NCI-H2081 (cell line): Measurements from ENCODE around the gene MAMDC4.
A peak's percentile ranks its signal among the peaks of the same experiment; 100 is the strongest.
"Not testable (repeated sequence)": the region's sequence is repeated elsewhere in the genome, so short reads cannot be mapped to it uniquely, and the experiment has no call there.

Experiments
- DNase-seq, 2 experiments: peaks; one replicate each; lab custom pipeline; 2025; lab: John Stamatoyannopoulos, UW

The MAMDC4 gene

GRCh38 chr9:136839229-136840139 is 12.7 kb upstream of the MAMDC4 start:
- DNase-seq, result no peak

GRCh38 chr9:136840140-136840876 is 11.8 kb upstream of the MAMDC4 start:
- peak in 1 of 2 experiments; percentile 19 for DNase-seq

- peak; percentile 87 to 91 for DNase-seq
Measured at GRCh38 chr9:136840877-136841645, 11.1 kb upstream of the MAMDC4 start.

GRCh38 chr9:136841646-136842379 is 10.3 kb upstream of the MAMDC4 start:
- peak; percentile 39 to 66 for DNase-seq

GRCh38 chr9:136842380-136842948 is 9.7 kb upstream of the MAMDC4 start, which contains the start of gene AJM1:
AJM1 (plus strand) TSS chr9:136842478; CDS start chr9:136844415, 1,937 bp downstream.
- peak; percentile 63 to 75 for DNase-seq

- DNase-seq, result not testable (repeated sequence)
Measured at GRCh38 chr9:136843159-136843800, 8.9 kb upstream of the MAMDC4 start.

GRCh38 chr9:136843801-136844740 is 8.1 kb upstream of the MAMDC4 start:
- not testable (repeated sequence) for DNase-seq

- no peak for DNase-seq
Measured at GRCh38 chr9:136844761-136845464, 7.2 kb upstream of the MAMDC4 start.

- DNase-seq, result no peak
Measured at GRCh38 chr9:136845465-136846260, 6.5 kb upstream of the MAMDC4 start.

- no peak for DNase-seq
Measured at GRCh38 chr9:136846376-136847087, 5.6 kb upstream of the MAMDC4 start.

GRCh38 chr9:136847088-136847825 is 4.9 kb upstream of the MAMDC4 start:
- DNase-seq, result no peak

- DNase-seq, result peak; percentile 41 to 72
Measured at GRCh38 chr9:136847826-136848392, 4.2 kb upstream of the MAMDC4 start.

GRCh38 chr9:136848393-136849037 is 3.6 kb upstream of the MAMDC4 start:
- peak; percentile 22 to 58 for DNase-seq

- peak; percentile 98 to 99 for DNase-seq
Measured at GRCh38 chr9:136849038-136849959, 2.8 kb upstream of the MAMDC4 start, which contains the start of gene PHPT1. PHPT1 (plus strand) TSS chr9:136849409; CDS start chr9:136849431, 22 bp downstream.
